ENCODE measurements around the gene WNT4.

WNT4 gene

GRCh38 chr1:22076346-22076745, 66.6 kb downstream of the WNT4 start:
- H3K27me3 ChIP-seq (ENCODE audit: control insufficient read depth, low read length): no peaks in the 10 kb centered on the region
- TF ChIP-seq EZH2phosphoT487 (IDR thresholded peaks at IDR 0.05; ENCODE audit: borderline replicate concordance, low read length): no peak
- TF ChIP-seq CTCF (IDR thresholded peaks at IDR 0.05; ENCODE audit: low read depth, low read length, poor library complexity, severe bottlenecking): no peak
- H4K20me1 ChIP-seq (ENCODE audit: control insufficient read depth, insufficient read depth, low read depth, low read length): peaks cover 50% of the 10 kb centered on the region
- peaks cover 98% of the 10 kb centered on the region for H3K79me2 ChIP-seq (ENCODE audit: control insufficient read depth, low read length)
- no peaks in the 10 kb centered on the region for H3K9me2 ChIP-seq (replicated peaks; ENCODE audit: control insufficient read depth, low read length)
- peaks cover 54% of the 10 kb centered on the region for H3K36me3 ChIP-seq (ENCODE audit: control insufficient read depth, low read length)
- H3K4me2 ChIP-seq (ENCODE audit: low read length): peak overlapping the region; percentile 57
- peaks cover 25% of the 10 kb centered on the region for H3F3A ChIP-seq (ENCODE audit: control insufficient read depth, insufficient read depth)
- peaks cover 54% of the 10 kb centered on the region for H3K4me1 ChIP-seq (ENCODE audit: control insufficient read depth, low read length)
- peak overlapping the region; percentile 46 for H3K4me3 ChIP-seq (ENCODE audit: low read length)
- no peaks in the 10 kb centered on the region for H3K9me3 ChIP-seq (ENCODE audit: control insufficient read depth, insufficient read depth, low read length)
- peak overlapping the region; percentile 66 for H3K27ac ChIP-seq (ENCODE audit: low read depth, low read length)

- peaks cover 46% of the 10 kb centered on the region for H4K20me1 ChIP-seq (ENCODE audit: control insufficient read depth, insufficient read depth, low read depth, low read length)
- peak overlapping the region; percentile 46 for H3K4me3 ChIP-seq (ENCODE audit: low read length)
- H3K4me2 ChIP-seq (ENCODE audit: low read length): peak overlapping the region; percentile 57
- TF ChIP-seq CTCF (IDR thresholded peaks at IDR 0.05; ENCODE audit: low read depth, low read length, poor library complexity, severe bottlenecking) (no peak), EZH2phosphoT487 (IDR thresholded peaks at IDR 0.05; ENCODE audit: borderline replicate concordance, low read length) (no peak)
- H3K27ac ChIP-seq (ENCODE audit: low read depth, low read length): peak overlapping the region; percentile 66
- no peaks in the 10 kb centered on the region for H3K9me2 ChIP-seq (replicated peaks; ENCODE audit: control insufficient read depth, low read length)
- peaks cover 48% of the 10 kb centered on the region for H3K36me3 ChIP-seq (ENCODE audit: control insufficient read depth, low read length)
- H3K79me2 ChIP-seq (ENCODE audit: control insufficient read depth, low read length): peaks cover 99% of the 10 kb centered on the region
- no peaks in the 10 kb centered on the region for H3K9me3 ChIP-seq (ENCODE audit: control insufficient read depth, insufficient read depth, low read length)
- H3K4me1 ChIP-seq (ENCODE audit: control insufficient read depth, low read length): peaks cover 56% of the 10 kb centered on the region
- H3K27me3 ChIP-seq (ENCODE audit: control insufficient read depth, low read length): no peaks in the 10 kb centered on the region
- peaks cover 25% of the 10 kb centered on the region for H3F3A ChIP-seq (ENCODE audit: control insufficient read depth, insufficient read depth)
These were observed 67.2 kb downstream of the WNT4 start for GRCh38 chr1:22075718-22076117.

GRCh38 chr1:22074803-22075202, 68.1 kb downstream of the WNT4 start:
- H3K9me2 ChIP-seq (replicated peaks; ENCODE audit: control insufficient read depth, low read length): no peaks in the 10 kb centered on the region
- H3K4me2 ChIP-seq (ENCODE audit: low read length): peak overlapping the region; percentile 57
- peak overlapping the region; percentile 66 for H3K27ac ChIP-seq (ENCODE audit: low read depth, low read length)
- H4K20me1 ChIP-seq (ENCODE audit: control insufficient read depth, insufficient read depth, low read depth, low read length): peaks cover 42% of the 10 kb centered on the region
- H3K4me3 ChIP-seq (ENCODE audit: low read length): peak overlapping the region; percentile 46
- no peaks in the 10 kb centered on the region for H3K9me3 ChIP-seq (ENCODE audit: control insufficient read depth, insufficient read depth, low read length)
- H3K79me2 ChIP-seq (ENCODE audit: control insufficient read depth, low read length): peaks cover 100% of the 10 kb centered on the region
- no peaks in the 10 kb centered on the region for H3K27me3 ChIP-seq (ENCODE audit: control insufficient read depth, low read length)
- peaks cover 25% of the 10 kb centered on the region for H3F3A ChIP-seq (ENCODE audit: control insufficient read depth, insufficient read depth)
- peaks cover 57% of the 10 kb centered on the region for H3K4me1 ChIP-seq (ENCODE audit: control insufficient read depth, low read length)
- no peak for TF ChIP-seq EZH2phosphoT487 (IDR thresholded peaks at IDR 0.05; ENCODE audit: borderline replicate concordance, low read length)
- TF ChIP-seq CTCF (IDR thresholded peaks at IDR 0.05; ENCODE audit: low read depth, low read length, poor library complexity, severe bottlenecking): no peak
- peaks cover 39% of the 10 kb centered on the region for H3K36me3 ChIP-seq (ENCODE audit: control insufficient read depth, low read length)

All from DOHH2 (cell line).